GM21723 (cell line): ENCODE measurements around the gene CDK7.

Experiments used
- ATAC-seq: cut with Tn5 transposase; IDR thresholded peaks from one replicate; pipeline ENCODE4 v1.9.1; 2021; ENCODE audit warnings: mild to moderate bottlenecking, moderate library complexity; ENCODE audit not compliant: unreplicated experiment

CDK7 gene

DNA sequence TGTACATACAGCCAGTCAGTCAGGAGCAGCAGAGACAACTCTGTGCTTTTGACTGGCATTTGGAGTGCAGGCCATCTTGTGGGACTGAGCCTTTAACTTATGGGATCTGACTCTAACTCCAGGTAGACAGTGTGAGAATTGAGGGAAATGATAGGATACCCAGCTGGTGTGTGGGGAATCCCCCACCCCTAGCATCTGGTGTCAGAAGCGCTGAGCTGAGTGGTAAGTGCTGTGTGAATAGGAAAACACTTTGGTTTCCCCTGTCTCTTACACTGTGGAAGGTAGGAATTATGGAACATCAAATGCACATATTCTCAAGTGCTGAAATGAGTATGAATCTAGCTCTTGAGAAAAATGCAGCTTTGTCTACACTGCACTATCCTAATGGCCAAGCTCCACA, 54.0 kb downstream of the CDK7 start:
- no peak for ATAC-seq

DNA sequence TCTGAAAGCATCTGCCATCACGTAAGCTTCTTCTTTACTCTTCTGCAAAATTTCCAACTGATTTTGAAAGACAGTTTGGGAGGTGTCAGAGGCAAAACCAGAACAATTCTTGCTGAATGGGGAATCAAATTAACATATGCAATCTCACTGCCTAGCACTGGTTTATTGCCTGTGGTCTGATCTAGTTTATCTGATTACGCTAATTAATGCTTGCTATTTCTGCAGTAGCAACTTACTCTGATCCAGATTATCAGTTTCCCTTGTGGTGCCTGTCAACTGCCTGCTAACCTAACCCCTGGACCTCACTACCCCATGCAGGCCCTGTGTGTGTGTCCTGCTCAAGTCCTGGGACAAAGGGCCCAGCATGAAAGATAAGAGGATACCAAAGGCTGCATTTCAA, 57.6 kb downstream of the CDK7 start:
- ATAC-seq: no peak

DNA sequence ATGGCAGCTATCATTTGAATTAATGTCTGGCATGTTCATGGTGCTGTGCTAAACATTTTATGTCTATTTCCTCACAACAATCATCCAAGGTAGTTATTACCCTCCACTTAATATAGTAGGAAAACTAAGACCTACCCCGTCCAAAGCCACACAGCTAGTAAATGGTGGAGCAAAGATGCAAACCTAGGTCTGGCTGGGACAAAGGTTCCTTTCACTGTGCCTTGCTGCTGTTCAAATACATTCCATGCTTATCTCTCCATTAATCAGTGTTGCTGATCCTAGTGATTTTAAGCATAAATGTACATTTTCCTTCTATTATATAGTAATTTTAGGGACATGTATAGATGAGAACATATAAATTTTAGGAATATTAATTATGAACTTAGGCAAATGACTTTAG, 59.2 kb downstream of the CDK7 start:
- ATAC-seq: no peak

DNA sequence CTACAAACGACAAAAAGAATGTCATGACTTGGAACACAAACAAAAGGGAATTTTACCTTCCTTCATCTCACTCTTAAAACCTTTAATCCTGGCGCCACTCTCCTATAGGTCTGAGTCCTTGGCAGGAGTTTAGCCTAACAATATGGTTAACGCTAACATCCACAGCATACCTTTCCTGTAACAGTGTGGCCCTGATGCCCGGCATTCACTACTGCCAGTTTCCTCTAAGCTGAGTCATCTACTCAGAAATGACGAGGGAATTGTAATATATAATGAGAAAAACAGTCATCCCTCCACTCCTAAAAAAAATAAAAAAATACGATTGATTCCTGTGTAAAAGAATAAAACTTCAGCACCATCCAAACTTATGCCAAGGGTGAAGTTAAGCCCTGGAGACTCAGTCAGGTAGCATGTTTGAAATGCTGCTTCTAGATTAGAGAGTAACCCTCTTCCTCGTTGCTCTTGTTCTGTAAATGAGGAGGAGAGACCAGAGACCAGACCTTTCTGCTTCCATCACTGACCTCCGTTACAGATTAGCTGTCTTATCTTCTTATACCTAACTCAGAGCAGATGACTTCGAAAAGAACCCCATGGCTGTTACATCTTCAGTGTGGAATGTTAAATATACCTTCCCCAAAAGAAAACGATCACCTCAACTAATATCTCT, 60.5 kb downstream of the CDK7 start:
- no peak for ATAC-seq

GRCh38 chr5:69299625-69300024, 64.9 kb downstream of the CDK7 start:
- ATAC-seq: no peak

DNA sequence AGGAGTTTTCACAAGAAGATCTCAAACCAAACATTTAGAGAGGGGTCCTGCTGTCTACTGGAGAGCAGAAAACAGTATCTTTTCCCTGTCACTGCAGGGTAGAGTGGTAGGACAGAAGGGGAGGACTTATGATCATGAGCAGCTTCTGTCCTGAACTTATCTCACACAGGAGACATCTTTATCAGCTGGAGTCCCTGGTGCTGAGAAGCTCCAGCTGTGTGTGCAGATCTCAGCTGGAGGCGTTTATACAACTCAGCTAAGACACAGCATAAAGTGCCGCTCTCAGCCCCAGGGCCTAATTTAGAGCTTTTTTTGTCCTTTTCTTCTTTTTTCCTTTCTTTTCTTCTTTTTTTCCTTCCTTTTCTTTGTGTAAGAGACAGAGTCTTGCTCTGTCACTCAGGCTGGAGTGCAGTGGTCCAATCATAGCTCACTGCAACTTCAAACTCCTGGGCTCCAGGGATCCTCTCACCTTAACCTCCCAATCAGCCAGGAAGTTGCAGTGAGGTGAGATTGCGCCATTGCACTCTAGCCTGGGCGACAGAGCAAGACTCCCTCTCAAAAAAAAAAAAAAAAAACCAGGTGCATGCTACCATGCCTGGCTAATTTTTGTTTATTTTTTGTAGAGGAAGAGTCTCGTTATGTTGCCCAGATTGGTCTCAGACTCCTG, 66.0 kb downstream of the CDK7 start:
- ATAC-seq: no peak

DNA sequence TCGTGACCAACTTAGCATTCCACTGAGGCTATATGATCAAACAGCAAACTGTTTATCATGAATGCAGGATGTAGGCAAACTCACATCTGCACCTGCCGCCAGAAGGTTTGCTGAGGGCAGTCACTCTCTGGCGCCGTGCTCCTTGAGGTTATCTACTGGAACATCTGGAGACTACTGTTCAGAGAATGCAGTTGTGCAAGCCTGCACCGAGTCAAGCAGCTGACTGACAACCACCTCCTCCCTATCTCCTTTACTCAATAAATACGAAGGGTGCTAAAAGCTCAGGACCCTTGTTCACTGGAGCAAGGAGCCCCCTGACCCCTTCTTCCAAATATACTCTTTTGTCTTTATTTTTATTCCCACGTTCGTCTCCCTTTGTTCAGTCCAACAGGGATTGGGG, 70.8 kb downstream of the CDK7 start:
- no peak for ATAC-seq

GRCh38 chr5:69308046-69308553, 73.4 kb downstream of the CDK7 start:
- ATAC-seq: no peak

DNA sequence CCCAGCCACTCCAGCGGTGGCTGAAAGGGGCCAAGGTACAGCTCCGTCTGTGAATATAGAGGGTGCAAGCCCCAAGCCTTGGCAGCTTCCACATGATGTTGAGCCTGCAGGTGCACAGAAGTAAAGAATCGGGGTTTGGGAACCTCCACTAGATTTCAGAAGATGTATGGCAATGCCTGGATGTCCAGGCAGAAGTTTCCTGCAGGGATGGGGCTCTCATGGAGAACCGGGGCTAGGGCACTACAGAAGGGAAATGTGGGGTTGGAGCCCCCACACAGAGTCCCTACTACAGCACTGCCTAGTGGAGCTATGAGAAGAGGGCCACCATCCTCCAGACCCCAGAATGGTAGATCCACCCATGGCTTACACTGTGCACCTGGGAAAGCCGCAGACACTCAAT, 74.7 kb downstream of the CDK7 start:
- ATAC-seq: no peak

- no peak for ATAC-seq
Measured at GRCh38 chr5:69312459-69313160, 77.9 kb downstream of the CDK7 start.

- no peak for ATAC-seq
Measured at GRCh38 chr5:69313428-69313827, 78.7 kb downstream of the CDK7 start.

DNA sequence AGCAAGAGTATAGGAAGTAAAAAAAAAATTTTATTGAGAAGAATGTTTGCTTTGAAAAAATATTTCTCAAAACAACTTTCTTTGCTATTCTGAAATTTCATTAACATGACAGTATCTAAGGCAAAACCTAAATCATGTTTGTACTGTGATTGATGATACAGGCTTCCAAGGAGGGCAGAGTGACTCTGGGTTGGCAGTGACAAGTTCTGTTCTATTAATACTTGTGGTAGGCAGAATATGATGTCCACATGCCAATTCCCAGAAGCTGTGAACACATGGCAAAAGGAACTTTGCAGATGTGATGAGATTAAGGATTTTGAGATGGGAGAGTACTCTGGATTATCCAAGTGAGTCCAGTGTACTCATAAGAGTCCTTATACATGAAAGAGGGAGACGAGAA, 81.3 kb downstream of the CDK7 start:
- no peak for ATAC-seq

DNA sequence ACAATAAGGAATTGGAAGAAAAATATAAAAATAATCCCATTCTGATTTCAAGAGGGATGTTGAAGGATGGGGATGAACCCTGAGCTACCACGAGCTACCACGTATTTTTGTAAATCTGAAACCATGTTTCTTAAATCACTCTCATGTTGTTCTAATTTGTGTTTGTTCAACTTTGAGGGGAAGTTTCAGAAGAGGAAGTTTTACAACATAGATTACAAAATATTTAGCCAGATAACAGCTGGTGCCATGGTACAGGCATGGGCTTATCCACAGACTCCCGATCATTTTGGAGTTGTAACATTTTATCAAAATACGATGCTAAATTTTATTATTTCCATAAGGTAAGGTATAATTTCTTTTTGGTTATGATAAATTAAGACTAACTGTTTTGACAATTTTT, 82.7 kb downstream of the CDK7 start:
- ATAC-seq: no peak

- ATAC-seq: no peak
Measured at GRCh38 chr5:69326365-69326764, 91.7 kb downstream of the CDK7 start.
